Loucy (cell line): ENCODE measurements around the gene GYG1.

Experiments
- EZH2phosphoT487 ChIP-seq: fragments of 200-600 bp; IDR thresholded peaks from 2 replicates; pipeline ENCODE4 v1.6.1; 2018; ENCODE audit warnings: antibody characterized with exemption, mild to moderate bottlenecking, moderate library complexity, borderline replicate concordance
- TF ChIP-seq, protein P1 (sequence below): fragments of 200-600 bp; sonication (generic); conservative IDR thresholded peaks from 2 replicates; pipeline ENCODE4 v1.5.1; 2014; ENCODE audit warnings: mild to moderate bottlenecking, antibody characterized with exemption, low read length

DNA sequence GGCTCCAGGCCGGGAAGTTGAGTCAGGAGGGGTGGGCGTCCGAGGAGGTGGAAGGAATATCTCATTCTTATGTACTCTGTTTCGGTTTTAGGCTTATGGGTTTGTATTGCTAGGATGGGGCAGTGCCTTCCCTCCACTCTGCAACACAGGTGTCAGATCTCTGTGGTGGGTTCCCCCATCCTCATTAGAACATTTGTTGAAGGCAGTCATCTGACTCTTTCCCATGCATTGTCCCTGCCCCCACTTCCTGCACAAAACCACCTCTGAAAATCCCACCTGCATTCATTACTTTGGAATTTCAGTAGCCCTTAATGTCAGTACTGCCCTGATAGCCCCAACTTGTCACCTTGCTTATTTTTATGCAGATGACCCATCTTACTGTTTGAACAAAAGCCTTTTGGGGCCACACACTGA lies 29.5 kb downstream of the GYG1 start:
- TF ChIP-seq EZH2phosphoT487: no peak
- TF ChIP-seq, protein P1, sequence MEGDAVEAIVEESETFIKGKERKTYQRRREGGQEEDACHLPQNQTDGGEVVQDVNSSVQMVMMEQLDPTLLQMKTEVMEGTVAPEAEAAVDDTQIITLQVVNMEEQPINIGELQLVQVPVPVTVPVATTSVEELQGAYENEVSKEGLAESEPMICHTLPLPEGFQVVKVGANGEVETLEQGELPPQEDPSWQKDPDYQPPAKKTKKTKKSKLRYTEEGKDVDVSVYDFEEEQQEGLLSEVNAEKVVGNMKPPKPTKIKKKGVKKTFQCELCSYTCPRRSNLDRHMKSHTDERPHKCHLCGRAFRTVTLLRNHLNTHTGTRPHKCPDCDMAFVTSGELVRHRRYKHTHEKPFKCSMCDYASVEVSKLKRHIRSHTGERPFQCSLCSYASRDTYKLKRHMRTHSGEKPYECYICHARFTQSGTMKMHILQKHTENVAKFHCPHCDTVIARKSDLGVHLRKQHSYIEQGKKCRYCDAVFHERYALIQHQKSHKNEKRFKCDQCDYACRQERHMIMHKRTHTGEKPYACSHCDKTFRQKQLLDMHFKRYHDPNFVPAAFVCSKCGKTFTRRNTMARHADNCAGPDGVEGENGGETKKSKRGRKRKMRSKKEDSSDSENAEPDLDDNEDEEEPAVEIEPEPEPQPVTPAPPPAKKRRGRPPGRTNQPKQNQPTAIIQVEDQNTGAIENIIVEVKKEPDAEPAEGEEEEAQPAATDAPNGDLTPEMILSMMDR: no peak
